IPS-11a (cell line): ENCODE measurements around the gene TNFRSF25.
"Not testable (repeated sequence)": the region's sequence is repeated elsewhere in the genome, so short reads cannot be mapped to it uniquely, and the experiment has no call there.

ENCODE experiments used
- H3K4me3 ChIP-seq: one replicate; pipeline ENCODE4 v1.5.1; 2013; ENCODE audit warnings: low read depth, low read length, control low read depth

The TNFRSF25 gene

DNA sequence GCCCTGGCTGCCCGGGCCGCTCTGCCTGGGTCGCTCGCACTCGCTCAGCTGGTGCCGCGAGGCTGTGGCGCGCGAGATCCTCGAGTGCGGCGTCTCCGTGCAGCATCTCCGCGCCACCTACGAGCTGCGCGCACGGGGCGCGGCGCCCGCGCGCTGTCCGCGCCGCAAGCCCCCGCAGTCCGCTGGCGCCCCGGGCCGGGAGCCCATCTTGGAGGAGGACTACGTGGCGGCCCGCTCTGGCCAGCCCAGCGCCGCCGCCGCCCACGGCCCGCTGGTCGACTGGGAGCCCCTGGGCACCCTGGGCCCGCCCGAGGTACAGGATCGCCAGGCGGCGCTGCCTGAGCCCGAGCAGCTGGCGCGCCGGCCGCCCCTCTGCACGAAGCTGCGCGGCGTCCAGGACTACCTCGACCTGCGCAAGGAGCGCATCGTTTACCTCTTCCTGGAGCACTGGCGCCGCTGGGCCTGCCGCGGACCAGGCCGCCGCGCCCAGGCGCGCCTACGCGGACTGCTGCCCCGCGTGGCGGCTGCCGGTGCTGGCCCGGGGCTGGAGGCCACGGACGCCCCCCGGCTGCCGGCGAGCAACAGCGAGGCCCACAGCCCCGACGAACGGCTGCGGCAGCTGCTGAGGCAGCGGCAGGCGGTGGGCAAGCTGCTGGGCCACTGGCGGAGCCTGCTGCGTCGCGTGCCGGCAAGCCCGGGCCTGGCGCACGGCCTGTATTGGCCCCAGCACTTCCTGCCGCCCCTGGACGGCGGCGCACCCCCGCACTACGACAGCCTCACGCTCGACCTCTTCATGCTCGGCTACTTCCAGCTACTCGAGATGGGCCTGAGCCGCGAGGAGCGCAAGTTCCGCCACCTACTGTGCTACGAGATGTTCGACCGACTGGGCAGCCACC lies 10.9 kb downstream of the TNFRSF25 start:
- H3K4me3 ChIP-seq, result no peak overlapping the region

DNA sequence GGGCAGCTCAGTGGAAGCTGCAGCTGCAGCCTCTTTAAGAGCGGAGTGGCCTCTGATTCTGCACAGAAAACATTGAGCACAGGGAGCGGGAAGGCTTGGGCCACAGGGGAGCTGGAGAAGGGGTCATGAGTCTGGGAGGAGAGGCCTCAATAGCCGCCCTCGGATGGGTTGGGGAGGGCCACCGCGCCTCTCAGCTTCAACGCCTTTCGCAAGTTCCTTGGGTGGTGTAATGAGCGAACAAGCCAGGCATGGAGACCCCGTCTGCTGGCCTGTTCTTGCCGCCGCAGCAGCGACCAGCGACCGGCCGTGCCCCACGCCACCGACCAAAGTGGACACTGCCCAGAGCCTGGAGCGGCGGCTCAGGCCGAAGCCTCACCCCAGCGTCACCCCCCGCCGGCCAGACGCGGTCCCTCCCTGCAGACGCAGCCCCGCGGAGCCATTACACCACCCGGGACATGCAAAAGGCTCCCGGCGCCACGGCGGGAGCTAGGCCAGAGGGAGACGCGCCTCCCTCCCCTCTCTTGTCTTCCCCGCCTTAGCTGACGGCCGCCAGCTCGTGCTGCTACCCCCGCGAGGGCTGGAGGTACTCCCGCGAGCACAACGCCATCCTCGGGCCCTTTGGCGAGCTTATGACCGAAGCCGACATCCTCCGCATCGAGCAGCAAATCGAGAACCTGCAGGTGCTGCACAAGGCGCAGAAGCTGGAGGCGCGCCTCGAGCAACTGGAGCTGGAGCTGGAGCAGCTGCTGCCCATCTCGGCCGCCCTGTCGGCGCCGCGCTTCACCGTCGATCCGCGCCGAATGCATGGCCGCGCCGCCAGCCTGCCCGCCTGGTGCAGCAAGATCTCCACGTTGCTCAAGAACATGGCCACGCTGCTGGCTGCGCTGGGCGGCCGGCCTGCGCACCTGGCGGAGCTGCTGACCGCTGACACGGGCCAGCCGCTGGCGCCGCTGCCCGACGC lies 11.8 kb downstream of the TNFRSF25 start:
- H3K4me3 ChIP-seq, result not testable (repeated sequence)

DNA sequence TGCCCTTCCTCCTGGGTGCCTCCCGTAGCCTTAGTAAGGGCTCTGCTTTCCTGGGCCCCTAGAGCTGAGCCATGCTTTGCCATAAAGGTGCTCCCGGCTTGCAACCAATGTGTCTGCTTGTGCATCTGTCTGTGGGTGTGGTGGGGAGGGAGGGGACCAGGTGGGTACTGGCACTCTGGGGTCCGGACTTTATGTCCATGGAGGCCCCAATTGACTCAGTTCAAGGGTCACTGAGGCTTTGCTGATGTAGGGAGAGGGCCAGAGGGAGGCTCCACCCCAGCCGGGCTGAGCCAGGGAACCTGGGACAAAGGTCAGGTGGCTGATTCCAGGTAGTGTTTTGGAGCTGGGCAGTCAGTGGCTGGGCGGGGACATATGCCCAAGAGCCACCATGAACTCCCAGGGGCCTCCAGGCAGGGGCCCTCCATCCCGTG lies 15.0 kb downstream of the TNFRSF25 start:
- no peak overlapping the region for H3K4me3 ChIP-seq

DNA sequence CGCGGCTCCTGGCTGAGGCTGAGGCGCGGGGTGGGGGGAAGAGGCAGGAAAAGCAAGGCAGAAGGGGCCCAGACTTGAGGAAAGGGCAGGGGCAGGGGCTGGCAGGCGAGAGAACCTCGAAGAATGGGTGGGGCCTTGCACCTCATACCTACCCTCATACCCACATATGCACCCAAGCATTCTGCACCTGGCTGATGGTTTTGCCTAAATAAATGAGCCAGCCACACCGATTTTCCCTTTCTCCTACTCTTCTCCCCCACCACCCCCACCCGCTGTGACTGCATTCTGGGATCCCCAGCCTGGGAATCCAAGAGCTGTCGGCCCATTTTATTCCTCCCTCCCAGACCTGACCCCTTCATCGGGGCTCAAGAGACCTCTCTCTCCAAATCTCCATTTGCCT lies 15.5 kb downstream of the TNFRSF25 start:
- not testable (repeated sequence) for H3K4me3 ChIP-seq

DNA sequence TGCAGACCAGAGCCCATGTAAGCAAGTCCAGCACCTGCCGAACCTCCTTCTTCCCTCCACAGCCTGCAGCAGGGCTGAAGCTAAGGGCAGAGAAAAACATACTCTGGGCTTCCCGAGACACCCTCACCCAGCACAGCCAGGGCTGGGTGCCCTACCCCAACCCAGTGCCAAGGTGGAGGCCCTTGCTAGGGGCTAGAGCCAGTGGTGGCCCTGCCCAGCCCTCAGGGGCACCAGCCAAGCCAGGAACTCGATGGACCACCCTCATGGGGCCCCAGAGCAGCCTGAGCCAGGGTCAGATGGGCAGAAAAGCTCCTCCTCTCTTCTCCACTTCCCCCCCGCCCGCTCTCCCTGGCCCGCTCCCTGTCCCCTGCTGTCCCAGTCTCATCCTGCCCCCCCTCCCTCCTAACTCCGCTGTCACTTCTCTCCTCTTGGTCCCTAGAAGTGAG lies 15.9 kb downstream of the TNFRSF25 start:
- no peak overlapping the region for H3K4me3 ChIP-seq

DNA sequence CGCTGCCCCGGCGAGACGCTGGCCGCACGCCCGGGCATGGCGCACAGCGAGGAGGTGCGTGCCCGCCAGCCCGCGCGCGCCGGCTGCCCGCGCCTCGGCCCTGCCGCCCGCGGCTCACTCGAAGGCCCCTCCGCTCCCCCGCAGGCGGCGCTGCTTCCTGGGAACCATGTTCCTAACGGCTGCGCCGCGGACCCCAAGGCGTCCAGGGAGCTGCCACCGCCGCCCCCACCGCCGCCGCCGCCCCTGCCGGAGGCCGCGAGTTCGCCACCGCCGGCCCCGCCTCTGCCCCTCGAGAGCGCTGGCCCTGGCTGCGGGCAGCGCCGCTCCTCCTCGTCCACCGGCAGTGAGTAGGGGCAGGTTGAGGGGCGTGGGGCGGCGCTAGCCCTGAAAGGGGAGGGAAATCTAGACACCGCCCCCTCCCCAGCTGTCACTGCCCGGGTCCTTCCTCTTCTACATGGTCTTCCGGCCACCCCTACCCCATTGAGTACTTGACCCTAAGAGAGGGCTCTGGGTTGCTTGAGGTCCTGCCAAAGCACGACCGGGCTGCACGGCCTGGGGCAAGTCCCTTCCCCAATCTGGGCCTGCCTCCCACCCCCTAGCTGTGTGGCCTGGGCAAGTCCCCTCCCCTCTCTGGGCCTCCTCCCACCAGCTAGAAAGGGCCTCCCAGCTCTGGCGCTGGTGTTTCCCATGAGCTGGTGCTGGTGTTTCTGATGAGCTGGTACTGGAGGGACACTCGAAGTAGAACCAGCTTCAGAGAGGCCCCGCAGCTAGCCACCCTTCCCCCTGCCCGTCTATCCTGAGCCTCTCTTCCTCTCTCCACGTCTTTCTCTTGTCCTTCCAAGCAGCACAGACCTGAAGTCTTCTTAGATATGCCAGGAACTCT lies 17.0 kb downstream of the TNFRSF25 start:
- H3K4me3 ChIP-seq, result peak overlapping the region; percentile 18

DNA sequence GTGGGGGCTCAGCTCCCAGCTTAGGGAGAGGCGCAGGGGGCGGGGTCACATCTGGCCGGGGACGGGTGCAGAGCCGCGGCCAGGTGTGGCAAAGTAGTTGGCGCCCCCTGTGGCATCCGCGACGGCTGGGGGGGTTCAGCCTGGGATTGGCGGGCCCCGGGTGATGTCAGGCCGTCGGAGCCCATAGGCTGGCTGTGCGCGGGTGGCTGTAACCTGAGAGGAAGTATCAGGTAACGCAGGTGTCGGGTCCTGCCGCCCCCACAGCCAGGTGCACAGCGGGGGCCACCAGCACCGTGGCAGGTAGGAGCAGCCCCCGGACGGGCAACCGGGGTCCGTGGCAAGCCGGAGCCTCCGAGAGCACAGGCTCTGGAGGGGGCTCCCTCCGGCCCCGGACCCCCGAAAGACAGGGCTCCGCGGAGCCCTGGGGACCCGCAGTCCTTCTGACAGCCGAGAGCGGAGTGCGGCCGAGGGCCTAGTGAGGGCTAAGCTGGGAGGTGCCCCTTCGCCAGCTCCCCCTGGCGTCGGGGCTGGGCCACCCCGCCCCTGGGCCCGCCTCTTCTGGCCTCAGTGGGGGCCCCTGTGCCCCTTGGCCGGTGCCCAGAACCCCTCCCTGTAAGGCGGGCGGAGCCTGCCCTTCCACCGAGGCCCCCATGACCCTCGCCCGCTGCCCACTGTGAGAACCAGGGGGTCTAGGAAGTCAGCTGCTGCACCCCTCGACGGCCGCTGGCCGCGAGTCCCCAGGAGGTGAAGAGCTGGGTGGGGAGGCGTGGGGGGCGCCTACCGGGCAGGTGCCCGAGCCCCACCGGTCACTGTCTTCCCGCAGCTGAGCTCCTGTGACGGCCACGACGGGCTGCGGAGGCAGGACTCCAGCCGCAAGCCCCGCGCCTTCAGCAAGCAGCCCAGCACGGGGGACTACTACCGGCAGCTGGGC lies 17.9 kb downstream of the TNFRSF25 start:
- peak overlapping the region; percentile 33 for H3K4me3 ChIP-seq

DNA sequence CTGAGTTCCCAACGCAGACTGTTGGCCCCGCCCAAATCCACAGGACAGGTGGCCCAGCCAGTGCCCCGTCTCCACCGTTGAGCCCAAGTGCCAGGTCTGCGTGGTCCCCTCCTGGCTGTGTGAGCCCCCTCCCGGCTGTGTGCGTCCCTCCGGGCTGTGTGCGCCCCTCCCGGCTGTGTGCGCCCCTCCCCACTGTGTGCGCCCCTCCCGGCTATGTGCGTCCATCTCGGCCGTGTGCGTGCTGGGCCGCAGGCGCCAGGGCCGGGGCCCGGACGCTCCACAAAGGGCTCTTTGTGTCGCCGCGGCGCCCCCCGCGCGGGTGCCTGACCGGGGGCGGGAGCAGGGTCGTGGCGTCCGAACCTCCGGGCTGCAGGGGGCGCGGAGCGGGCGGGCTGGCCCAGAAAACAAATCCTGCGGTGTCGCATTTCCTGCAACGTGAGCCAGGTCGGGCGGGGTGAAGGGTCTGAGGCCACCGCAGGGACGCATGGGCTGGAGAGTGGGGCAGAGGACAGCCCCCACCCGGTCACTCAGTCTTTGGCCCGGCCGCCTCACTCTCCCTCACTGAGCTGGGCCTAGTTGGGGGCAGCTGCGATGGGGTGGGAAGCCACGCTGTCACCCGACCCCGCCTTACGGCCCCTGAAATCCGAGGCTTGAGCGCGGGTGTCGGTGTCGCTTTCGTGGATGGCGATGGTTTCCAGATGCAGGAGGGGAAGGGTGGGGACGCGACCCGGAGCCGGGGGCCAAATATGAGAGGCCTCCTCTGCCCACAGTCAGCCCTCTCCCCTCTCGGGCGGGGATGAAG lies 18.8 kb downstream of the TNFRSF25 start:
- peak overlapping the region; percentile 33 for H3K4me3 ChIP-seq

DNA sequence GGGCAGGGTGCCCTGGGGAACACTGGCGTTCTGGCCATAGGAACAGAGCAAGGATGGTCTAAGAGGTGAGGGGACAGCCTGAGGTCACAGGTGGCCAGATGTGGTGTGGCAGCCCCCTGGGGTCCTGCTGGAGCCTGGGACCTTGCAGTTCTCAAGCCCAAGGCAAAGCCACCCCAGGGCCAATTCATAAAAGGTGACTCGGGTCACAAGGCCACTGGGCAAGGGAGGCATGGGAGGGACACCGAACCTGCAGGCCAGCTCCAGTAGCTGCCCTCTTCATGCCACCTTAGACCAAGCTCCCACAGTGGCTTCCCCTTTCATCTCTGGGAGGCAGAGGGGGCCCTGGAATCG lies 19.3 kb downstream of the TNFRSF25 start:
- H3K4me3 ChIP-seq, result peak overlapping the region; percentile 33

DNA sequence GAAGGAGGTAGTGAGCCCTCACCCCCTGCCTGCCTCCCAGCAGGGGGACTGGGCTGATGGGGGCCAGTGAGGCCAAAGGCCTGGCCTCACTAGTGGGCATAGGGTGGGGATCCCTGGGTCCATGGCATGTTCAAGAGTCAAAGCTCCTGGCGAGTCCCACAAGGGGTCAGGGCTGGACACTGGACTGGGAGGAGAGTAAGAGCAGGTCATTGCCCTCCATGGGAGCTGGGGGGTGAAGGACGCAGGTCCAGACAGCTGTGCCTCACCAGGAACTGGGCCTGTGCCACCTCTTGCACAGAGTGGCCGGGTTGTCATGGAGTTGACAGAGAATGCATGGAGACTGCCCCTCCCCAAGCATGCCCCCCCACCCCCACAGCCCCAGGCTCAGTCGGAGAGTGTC lies 20.0 kb downstream of the TNFRSF25 start:
- not testable (repeated sequence) for H3K4me3 ChIP-seq

DNA sequence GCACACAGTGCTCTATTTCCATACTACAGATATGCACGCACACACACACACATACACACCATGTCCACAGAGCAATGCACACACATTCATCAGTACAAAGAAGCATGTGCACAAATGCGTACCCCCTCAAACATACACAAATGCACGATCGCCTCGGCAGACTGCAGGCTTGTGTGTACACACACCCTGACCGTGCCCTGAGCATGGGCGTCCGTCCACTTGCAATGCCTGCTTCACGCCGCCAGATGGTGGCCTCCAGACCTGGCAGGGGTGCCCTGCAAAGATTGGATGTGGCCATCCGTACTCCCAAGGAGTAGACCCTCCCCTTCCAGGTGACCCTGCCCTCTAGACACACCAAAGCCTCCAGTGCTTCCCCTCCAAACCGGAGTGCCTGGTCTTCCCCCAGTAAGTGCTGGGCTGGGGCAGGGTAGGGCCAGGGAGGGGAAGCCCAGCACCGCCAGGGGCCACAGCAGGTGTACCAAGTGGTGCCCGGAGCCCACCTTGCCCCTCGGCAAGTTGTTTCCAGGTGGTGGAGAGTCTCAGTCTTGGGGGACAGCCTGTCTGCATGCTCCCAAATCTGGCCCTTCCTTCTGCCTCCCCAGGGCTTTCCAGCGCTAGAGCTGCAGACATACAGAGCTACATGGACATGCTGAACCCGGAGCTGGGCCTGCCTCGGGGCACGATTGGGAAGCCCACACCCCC lies 20.8 kb downstream of the TNFRSF25 start:
- H3K4me3 ChIP-seq, result no peak overlapping the region

DNA sequence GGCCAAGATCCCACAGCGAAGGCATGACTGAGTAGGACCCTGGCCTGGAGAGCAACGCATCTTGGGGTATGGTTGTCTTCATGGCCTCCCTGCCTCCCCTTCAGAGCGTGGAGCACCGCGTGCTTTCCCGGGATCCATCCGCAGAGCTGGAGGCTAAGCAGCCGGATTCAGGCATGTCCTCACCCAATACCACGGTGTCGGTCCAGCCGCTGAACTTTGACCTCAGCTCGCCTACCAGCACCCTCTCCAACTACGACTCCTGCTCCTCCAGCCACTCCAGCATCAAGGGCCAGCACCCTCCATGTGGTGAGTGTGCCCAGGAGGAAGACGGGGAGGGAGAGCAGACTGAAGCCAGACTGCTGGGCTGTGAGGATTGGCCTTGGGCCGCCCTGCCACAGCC lies 21.6 kb downstream of the TNFRSF25 start:
- H3K4me3 ChIP-seq, result no peak overlapping the region

DNA sequence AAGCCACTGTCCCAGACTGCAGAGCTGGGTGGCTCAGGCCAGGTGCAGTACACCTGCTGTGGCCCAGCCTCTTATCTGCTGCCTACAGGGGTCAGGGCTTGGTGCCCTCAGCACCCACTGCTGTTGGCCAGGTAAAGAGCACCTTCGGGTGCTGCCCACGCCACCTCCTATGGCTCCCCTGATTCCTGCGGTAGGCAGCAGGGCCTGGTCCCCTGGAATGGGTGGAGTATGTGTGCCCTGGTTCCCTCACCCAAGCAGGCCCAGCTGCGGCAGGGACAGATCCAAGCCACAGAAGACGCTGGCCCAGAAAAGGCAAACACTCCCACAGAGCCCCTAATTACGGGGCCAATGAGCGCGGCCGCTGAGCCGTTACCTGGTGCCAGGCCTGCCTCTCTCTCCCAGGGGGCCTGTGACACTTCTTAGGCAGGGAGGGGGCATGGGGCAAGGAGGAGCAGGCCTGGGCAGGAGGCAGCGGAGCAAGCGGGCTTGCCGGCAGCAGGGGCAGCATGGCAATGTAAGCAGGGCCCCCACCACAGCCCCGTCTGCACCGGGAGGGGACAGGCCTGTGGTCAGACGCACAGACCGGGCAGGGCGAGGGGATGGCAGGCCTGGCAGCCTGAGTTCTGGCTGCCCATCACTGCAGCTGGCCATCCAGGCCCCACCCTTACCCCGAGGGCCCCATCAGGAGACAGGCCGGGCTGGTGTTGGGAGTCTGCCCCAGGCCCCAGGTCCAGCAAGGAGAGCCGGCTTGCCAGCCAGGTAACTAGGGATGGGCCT lies 22.4 kb downstream of the TNFRSF25 start:
- H3K4me3 ChIP-seq, result no peak overlapping the region

DNA sequence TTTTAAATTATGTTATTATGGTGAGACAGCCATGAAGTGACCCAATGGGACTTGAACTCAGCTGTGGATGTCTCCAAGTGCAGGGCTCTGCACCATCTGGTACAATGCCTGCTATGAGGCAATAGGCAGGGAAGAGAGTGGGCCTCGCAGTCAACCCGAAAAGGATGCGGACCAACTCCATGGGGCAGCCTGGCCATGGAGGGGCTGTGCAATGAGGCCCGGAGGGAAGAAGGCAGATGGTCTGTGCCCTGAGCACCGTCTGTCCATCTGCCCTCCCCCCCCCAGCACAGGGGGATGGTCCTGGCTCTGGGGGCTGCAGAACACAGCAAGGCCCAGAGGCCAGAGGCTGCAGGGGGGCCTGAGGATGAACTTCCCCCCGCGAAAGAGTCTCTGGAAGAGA lies 24.4 kb downstream of the TNFRSF25 start:
- H3K4me3 ChIP-seq, result no peak overlapping the region

DNA sequence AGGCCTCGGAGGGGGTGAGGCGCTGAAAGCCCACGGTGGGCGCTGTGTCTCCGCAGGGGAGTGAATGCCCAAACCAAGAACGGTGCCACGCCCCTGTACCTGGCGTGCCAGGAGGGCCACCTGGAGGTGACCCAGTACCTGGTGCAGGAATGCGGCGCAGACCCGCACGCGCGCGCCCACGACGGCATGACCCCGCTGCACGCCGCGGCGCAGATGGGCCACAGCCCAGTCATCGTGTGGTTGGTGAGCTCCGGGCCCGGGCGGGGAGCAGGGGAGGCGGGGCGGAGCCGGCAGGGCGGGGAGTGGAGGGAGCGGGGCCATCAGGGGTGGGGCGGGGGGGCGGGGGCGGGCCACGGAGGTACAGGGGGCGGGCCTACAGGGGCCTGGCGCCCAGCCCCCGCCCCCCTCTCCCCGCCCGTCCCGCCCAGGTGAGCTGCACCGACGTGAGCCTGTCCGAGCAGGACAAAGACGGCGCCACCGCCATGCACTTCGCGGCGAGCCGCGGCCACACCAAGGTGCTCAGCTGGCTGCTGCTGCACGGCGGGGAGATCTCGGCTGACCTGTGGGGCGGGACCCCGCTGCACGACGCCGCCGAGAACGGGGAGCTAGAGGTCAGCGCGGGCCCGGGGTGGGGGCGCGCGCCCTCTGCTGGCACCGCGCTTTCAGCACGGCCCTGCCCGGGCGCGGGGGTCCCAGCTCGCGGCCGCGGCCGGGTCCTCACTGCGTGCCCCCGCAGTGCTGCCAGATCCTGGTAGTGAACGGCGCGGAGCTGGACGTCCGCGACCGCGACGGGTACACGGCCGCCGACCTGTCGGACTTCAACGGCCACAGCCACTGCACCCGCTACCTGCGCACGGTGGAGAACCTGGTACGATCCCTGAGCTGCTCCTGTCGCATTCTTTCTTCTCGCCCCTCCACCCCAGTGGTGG lies 25.5 kb downstream of the TNFRSF25 start:
- H3K4me3 ChIP-seq, result peak overlapping the region; percentile 37

DNA sequence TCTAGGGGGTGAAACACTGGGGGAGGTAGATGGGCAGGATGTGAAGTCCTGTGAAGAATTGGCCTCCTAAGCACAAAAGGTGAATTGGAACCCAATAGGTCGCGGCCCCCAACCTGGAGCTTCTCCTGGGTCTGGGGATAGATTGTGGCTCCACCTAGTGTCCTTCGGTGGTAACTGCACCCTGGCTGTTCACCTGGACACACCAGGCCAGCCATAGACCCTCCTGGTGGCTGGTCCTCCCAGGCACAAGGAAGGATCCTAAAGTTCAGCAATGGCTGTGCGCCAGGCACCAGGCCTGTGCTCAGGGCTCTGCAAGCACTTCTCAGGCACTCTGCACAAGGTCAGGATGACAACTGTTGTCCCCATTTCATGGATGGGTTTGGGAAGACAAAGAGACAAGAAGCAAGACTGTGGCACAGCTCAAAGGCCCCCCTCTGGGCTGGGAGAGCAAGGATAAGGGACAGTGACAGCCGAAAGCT lies 27.9 kb downstream of the TNFRSF25 start:
- H3K4me3 ChIP-seq, result no peak overlapping the region
